GM12801 (cell line): Measurements from ENCODE around the gene IFNK.

Experiments used
- CTCF ChIP-seq: IDR thresholded peaks from one replicate; pipeline ENCODE4 v1.5.1; 2011; ENCODE audit warnings: control low read depth; ENCODE audit not compliant: insufficient read length; ENCODE audit errors: extremely low read depth

The IFNK gene

GRCh38 chr9:27514551-27514950 lies 9.5 kb upstream of the IFNK start:
- TF ChIP-seq CTCF, result no peak

GRCh38 chr9:27518006-27518405 lies 6.1 kb upstream of the IFNK start:
- no peak for TF ChIP-seq CTCF

- TF ChIP-seq CTCF, result no peak
Observed at GRCh38 chr9:27518809-27519208, 5.3 kb upstream of the IFNK start.

GRCh38 chr9:27519466-27520465 lies 4.3 kb upstream of the IFNK start:
- no peak for TF ChIP-seq CTCF

- TF ChIP-seq CTCF, result no peak
Observed at GRCh38 chr9:27520986-27521385, 3.1 kb upstream of the IFNK start.

- TF ChIP-seq CTCF, result no peak
Observed at GRCh38 chr9:27523141-27523540, 949 bp upstream of the IFNK start.

- no peak for TF ChIP-seq CTCF
Observed at GRCh38 chr9:27527702-27528075, 3.6 kb downstream of the IFNK start.
